Measurements from ENCODE around the gene MAST3. TPM values are rescaled to one million over a fixed set of nuclear protein-coding genes. Genes with fewer than 3 reads are reported as not detected.

The MAST3 gene
- total and polyA plus RNA-seq, 2 of the 8 experiments (the other 6 are each of a cell fraction or from before 2014, with no cell fraction given) = 3.4 to 9.0 TPM

- TF ChIP-seq RAD21 (IDR thresholded peaks at IDR 0.05 in 1 of 2, conservative IDR thresholded peaks at IDR 0.05 in 1 of 2; ENCODE audit: low read depth in 2 of 2, low read length in 2 of 2) (peak; percentile 89 to 90), POLR2A (IDR thresholded peaks at IDR 0.05; ENCODE audit: control extremely low read depth in 1 of 2, low read depth in 2 of 2, low read length in 2 of 2) (peak in 1 of 2 experiments; percentile 45; a peak in 1 of 3 replicates), CEBPB (IDR thresholded peaks at IDR 0.05; ENCODE audit: low read depth, low read length) (no peak), BCL11A (IDR thresholded peaks at IDR 0.05; ENCODE audit: low read depth in 2 of 2, low read length in 2 of 2) (no peak), TAF1 (IDR thresholded peaks at IDR 0.05; ENCODE audit: low read depth, low read length) (0 out of 2 replicates have a peak, but pooled peaks have one; percentile 18)
Observed at GRCh38 chr19:18058208-18059009, 39.2 kb upstream of the MAST3 start (continued).

Data from H1 (cell line).